Measurements from ENCODE around the gene C1QL2.

Gene C1QL2

GRCh38 chr2:119158563-119159347, at the start of gene C1QL2:
Gene C1QL2, minus strand, starts transcription at chr2:119158751. Its CDS starts 482 bp downstream, at chr2:119158269.
- no peak for DNase-seq
- in situ Hi-C loops (cut with HindIII; ENCODE audit: low pct_ligation_motif_present, low pct_unique_long_range_greater_than_20kb, low sequenced_read_pairs), result no loop called here

DNA sequence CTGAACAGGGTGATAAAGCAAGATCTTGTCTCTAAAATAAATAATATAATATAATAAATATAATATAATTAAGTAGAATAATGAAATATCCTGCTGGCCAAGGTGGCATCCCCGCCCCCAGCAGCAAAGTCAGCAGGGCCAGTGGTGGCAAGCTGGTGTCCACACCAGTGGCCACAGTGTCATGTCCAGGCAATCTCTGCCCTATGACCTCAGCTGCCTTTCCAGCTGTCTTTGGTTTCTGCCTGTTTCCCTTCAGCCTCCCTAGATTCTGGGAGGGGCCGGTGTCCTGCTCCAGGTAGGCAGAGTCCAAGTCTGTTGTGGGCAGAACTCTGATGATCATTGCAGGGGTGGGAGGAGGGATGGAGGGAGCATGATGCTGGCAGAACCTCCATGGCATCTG, 48.9 kb upstream of the C1QL2 start:
- in situ Hi-C loops (cut with HindIII; ENCODE audit: low pct_ligation_motif_present, low pct_unique_long_range_greater_than_20kb, low sequenced_read_pairs), result no loop called here
- DNase-seq, result no peak

- DNase-seq, result no peak
- in situ Hi-C loops (cut with HindIII; ENCODE audit: low pct_ligation_motif_present, low pct_unique_long_range_greater_than_20kb, low sequenced_read_pairs), result no loop called here
Observed at GRCh38 chr2:119206201-119206600, 47.6 kb upstream of the C1QL2 start.

DNA sequence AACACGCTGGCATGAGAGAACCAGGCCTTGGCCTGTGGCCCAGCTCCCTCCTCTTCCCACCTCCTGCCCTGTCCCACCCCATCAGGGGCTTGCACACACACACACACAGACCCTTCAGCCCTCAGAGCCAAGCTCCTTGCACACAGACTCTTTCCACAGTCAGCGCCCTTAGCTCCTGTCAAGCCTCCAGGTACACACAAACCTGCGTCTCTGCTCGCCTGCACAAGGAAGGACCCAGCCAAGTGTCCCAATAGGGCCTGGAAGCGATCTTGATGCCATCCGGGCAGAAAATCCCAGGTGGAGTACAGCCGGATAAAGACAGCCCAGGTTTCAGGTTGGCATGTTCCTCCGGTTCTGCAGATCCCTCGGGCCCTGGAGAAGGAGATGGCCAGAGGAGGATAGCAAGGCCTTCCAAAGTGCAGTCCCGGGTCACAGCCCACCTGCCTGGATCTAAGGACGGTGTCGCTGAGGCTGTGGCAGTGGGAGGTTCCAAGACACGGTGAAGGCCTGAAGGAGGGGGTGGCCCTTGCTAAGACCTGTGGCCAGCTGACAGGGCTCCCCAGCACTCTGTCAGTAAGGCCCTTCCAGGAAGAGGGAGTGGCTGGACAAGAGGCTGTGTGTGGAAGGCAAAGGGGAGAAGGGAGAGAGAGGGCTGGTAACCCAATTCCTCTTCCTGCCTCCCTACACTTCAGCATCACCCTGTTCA, 46.6 kb upstream of the C1QL2 start:
- DNase-seq, result no peak
- in situ Hi-C loops (cut with HindIII; ENCODE audit: low pct_ligation_motif_present, low pct_unique_long_range_greater_than_20kb, low sequenced_read_pairs), result no loop called here

- DNase-seq, result no peak
- in situ Hi-C loops (cut with HindIII; ENCODE audit: low pct_ligation_motif_present, low pct_unique_long_range_greater_than_20kb, low sequenced_read_pairs), result no loop called here
Observed at GRCh38 chr2:119204525-119204924, 46.0 kb upstream of the C1QL2 start.

GRCh38 chr2:119202610-119203310, 44.2 kb upstream of the C1QL2 start:
- in situ Hi-C loops (cut with HindIII; ENCODE audit: low pct_ligation_motif_present, low pct_unique_long_range_greater_than_20kb, low sequenced_read_pairs), result no loop called here
- no peak for DNase-seq

GRCh38 chr2:119201815-119202214, 43.3 kb upstream of the C1QL2 start:
- DNase-seq, result no peak
- in situ Hi-C loops (cut with HindIII; ENCODE audit: low pct_ligation_motif_present, low pct_unique_long_range_greater_than_20kb, low sequenced_read_pairs), result no loop called here

GRCh38 chr2:119198240-119198840, 39.8 kb upstream of the C1QL2 start:
- in situ Hi-C loops (cut with HindIII; ENCODE audit: low pct_ligation_motif_present, low pct_unique_long_range_greater_than_20kb, low sequenced_read_pairs), result no loop called here
- DNase-seq, result peak; percentile 25

- in situ Hi-C loops (cut with HindIII; ENCODE audit: low pct_ligation_motif_present, low pct_unique_long_range_greater_than_20kb, low sequenced_read_pairs), result no loop called here
Observed at GRCh38 chr2:119197529-119198239, 39.1 kb upstream of the C1QL2 start.

DNA sequence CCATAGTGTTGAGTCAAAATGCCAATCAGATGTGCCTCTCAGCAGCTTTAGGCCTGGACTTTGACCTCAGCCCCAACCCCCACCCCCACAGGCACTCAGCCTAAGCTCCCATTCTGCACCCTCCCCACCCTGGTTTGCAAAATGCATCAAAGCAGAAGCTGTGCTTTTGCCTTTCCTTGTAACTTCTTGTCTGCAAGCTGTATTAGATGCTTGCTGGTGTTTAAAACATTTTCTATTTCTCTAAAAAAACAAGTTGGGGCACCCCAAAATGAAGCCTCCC, 38.5 kb upstream of the C1QL2 start:
- peak; percentile 12 for DNase-seq
- in situ Hi-C loops (cut with HindIII; ENCODE audit: low pct_ligation_motif_present, low pct_unique_long_range_greater_than_20kb, low sequenced_read_pairs), result no loop called here

More at GRCh38 chr2:119197529-119198239, 39.1 kb upstream of the C1QL2 start:
- no peak for DNase-seq

- DNase-seq, result no peak
- in situ Hi-C loops (cut with HindIII; ENCODE audit: low pct_ligation_motif_present, low pct_unique_long_range_greater_than_20kb, low sequenced_read_pairs), result no loop called here
Observed at GRCh38 chr2:119196301-119197125, 38.0 kb upstream of the C1QL2 start.

DNA sequence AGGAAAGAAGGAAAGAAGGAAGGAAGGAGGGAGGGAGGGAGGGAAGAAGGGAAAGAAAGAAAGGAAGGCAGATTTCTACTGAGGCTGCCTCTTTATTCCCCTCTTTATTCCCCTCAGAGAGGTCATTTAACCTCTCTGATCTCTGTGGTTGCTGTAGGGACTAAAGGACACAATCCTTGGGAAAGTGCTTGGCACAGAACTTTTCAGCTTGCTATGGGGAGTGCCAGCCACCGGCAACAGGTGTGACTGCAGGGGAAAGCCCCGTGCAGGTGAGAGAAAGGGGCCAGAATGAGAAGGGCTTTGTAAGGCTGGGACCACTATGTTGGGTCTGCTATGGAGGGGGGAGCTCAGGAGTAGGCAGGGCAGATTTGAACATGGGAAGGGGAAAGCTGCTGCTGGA, 37.3 kb upstream of the C1QL2 start:
- DNase-seq, result no peak
- in situ Hi-C loops (cut with HindIII; ENCODE audit: low pct_ligation_motif_present, low pct_unique_long_range_greater_than_20kb, low sequenced_read_pairs), result no loop called here

DNA sequence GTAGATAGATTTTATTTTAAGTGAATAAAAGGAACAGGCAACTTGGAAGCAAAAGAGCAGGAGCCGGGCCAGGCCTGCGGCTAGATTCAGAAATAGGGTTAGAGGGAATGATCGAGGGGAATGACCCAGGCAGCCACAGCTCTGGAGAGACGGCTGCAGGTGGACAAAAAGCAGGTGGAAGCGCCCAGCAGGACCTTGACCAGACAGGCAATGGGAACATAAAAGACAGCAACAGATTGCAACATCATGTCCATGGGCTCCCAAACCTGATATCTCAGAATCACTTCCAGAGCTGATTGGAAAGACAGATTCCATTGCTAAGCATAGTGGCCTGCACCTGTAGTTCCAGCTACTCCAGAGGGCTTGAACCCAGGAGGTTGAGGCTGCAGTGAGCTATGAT, 36.5 kb upstream of the C1QL2 start:
- in situ Hi-C loops (cut with HindIII; ENCODE audit: low pct_ligation_motif_present, low pct_unique_long_range_greater_than_20kb, low sequenced_read_pairs), result no loop called here

GRCh38 chr2:119192893-119193292, 34.3 kb upstream of the C1QL2 start:
- no peak for DNase-seq

More for the DNA sequence above, 36.5 kb upstream of the C1QL2 start:
- no peak for DNase-seq

GRCh38 chr2:119190321-119191111, 32.0 kb upstream of the C1QL2 start:
- no peak for DNase-seq
- in situ Hi-C loops (cut with HindIII; ENCODE audit: low pct_ligation_motif_present, low pct_unique_long_range_greater_than_20kb, low sequenced_read_pairs), result no loop called here

More at GRCh38 chr2:119192893-119193292, 34.3 kb upstream of the C1QL2 start:
- in situ Hi-C loops (cut with HindIII; ENCODE audit: low pct_ligation_motif_present, low pct_unique_long_range_greater_than_20kb, low sequenced_read_pairs), result no loop called here

GRCh38 chr2:119184512-119184911, 26.0 kb upstream of the C1QL2 start:
- in situ Hi-C loops (cut with HindIII; ENCODE audit: low pct_ligation_motif_present, low pct_unique_long_range_greater_than_20kb, low sequenced_read_pairs), result no loop called here
- DNase-seq, result no peak

DNA sequence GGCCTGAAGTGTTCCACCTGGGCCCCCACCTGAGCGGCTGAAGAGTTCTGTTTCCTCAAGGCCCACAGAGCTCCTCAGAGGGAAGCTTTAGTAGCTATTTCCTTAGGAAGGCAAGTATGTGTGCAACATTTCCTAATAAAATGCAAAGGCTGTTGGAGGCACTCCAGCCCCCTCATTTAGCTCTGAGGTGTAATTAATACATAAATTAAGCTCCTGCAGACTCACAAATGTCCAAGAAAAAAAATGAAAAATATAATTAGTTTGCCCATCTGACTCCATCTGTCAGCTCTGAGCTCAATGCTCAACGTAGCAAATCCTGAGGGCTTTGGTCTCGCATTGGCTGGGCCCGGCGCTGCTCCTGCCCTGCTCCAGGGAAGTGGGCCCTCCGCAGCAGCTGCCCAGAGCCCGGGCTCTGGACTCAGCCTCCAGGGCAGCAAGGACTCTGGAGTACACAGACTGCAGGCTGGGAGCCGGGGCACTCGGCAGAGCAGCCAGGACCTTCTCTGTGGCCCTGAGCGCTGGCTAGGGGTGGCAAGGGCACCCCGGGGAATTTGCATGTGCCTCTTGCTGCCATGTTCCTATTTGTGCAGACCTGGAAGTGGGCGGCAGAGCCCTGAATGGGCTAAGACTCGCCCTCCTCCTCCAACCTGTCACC, 23.4 kb upstream of the C1QL2 start:
- DNase-seq, result no peak
- in situ Hi-C loops (cut with HindIII; ENCODE audit: low pct_ligation_motif_present, low pct_unique_long_range_greater_than_20kb, low sequenced_read_pairs), result no loop called here
